C1 segment of cervical spinal cord (tissue), 14 donors: ENCODE measurements around the gene SGMS1.
A peak's percentile ranks its signal among the peaks of the same experiment; 100 is the strongest.
"Not testable (repeated sequence)": the region's sequence is repeated elsewhere in the genome, so short reads cannot be mapped to it uniquely, and the experiment has no call there.

Source experiments
- DNase-seq, 14 donors: peaks; one replicate each; lab custom pipeline; 2025; lab: John Stamatoyannopoulos, UW

The SGMS1 gene

GRCh38 chr10:50560370-50560769, 63.4 kb downstream of the SGMS1 start:
- DNase-seq, result no peak

DNA sequence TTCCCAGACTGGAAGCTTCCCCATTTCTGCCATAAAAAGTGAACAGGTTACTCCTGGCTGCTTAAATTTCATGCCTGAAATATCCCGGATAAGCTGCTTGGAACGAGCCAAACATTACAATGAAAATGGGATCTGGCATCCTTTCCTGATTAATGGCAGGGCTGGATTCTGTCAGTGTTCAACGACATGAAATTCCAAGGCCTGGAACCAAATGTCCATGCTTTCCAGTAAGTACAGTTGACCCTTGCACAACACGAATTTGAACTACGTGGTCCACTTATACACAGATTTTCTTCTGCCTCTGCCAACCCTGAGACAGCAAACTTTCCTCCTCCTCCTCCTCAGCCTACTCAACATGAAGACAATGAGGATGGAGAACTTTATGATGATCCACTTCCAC, 65.4 kb downstream of the SGMS1 start:
- DNase-seq, result no peak

GRCh38 chr10:50557130-50557682, 66.5 kb downstream of the SGMS1 start:
- DNase-seq, result no peak

DNA sequence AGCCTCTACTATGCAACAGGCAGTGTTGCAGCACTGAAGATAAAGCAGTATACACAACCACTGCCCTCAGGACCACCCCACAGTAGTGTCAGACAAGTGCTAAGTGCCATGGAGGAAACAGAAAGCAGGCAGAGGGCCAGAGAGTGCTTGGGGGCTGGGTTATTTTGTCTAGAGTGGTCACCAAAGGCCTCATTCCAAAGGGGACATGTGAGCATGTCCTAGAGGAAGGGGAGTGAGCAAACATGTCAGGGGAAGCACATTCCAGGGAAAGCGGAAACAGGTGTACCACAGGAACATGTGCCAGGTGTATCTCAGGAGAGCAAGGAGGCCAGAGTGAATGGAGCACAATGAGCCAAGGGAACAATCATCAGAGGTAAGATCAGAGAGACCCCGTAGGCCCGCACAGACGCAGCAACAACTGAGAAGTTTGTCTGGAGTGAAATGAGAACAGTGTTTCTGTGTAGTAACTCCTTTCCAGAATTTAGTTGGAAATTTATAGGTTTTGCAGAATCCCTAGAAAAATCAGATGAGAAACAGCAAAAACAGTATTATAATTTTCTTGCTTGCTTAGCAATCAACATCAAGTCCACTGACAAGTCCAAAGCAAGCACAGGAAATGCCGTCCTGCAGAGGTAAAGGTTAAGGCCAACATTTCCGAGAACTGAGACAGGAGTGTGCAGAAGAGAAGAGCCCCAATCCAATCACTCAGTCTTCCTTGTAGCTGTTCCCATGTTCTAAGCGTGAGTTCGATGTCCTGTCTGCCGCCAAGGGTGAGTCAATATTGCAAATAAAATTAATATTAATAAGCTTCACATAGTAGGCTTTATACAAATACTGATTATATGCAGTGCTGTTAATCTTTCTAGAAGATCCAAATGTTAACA, 67.3 kb downstream of the SGMS1 start:
- DNase-seq, result no peak

DNA sequence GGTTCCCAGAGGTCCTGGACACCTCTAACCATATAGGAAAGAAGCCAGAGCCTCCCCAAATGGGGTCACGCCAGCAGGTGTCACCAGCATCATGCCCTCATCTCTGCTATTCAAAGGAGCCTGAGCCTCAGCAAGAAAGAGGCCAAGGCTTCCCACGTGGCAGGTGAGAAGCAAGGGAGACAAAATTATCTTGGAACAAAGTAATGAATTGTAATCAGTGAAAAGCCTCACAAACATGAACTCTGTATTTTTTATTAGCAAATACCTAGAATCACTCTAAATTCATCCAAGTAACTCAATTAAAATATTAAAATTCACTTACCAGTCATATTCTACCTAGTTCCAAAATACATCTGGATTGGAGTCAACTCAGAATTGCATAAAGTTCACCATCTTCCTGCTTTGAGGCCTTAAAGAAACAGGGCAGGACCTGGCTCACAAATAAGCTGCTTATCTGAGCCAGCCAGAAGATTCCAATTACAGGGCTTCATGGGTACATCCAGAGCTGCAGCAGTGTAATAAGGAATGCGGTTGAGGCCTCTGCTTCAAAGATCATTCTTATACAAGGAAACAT, 68.7 kb downstream of the SGMS1 start:
- DNase-seq, result peak in 1 of 14 donors; percentile 44

DNA sequence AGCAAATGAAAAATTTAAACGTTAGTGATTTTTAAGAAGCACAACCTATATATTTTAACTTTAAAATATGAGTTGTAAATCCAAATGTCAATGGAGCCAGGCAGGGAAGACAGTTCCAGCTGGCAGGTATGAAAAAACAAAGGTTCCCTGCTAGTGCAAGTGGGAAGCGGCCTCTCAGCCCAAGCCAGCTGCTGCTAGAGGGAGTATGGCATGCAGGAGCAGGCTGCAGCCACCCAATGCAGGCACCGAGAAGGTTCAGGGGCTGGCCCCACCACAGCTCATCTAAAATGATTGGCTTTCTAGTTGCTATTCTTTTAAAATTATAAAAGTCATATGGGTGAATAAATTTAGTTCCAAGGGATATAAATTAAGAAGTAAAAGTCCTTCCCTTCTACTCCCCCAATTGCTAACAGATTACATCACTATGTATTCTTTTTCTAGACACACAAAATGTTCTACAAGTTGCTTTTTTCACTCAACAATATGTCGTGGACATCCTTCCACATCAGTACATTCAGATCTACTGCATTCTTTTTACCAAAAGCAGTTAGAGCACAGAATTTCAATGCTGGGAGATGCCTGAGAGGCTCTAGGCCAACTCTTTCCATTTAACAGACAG, 69.3 kb downstream of the SGMS1 start:
- no peak for DNase-seq

- DNase-seq, result no peak
Observed at GRCh38 chr10:50552771-50553535, 70.8 kb downstream of the SGMS1 start.

DNA sequence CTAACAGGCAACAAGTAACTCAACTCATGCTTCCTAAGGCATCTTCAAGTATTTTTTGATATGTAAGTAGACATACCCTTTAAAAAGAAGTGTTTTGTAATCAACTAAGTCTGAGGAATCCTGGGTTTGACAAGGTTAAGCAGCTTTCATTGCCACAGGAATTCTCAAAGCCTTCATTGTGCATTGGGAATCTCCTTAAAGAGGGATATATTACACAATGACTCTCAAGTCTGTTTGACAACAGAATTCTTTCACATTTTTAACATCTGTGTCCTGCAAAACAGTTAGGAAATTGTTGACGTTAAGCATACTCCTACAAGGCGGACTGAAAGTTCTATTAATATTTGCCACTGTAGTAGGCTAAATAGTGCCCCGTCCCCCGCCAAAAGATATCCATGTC, 71.4 kb downstream of the SGMS1 start:
- no peak for DNase-seq

DNA sequence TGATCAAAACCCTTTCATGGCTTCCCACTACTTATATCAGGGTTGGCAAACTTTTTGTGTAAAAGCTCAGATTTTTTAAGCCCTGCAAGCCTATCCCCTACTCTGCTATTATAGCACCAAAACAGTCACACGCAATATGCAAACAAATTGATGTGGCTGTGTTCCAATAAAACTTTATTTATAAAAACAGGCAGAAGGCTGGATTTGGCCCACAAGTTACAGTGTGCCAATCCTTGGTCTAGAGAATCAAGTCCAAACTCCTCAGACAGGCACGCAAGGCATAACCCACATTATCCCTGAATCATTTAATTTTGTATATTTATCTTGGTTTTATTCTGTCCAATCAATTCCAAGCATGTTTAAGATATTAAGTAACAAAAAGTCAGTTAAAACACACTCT, 71.9 kb downstream of the SGMS1 start:
- no peak for DNase-seq

- no peak for DNase-seq
Observed at GRCh38 chr10:50550291-50550839, 73.4 kb downstream of the SGMS1 start.

GRCh38 chr10:50549186-50549585, 74.6 kb downstream of the SGMS1 start:
- DNase-seq, result not testable (repeated sequence)

- not testable (repeated sequence) for DNase-seq
Observed at GRCh38 chr10:50548481-50548880, 75.3 kb downstream of the SGMS1 start.

GRCh38 chr10:50546287-50546686, 77.5 kb downstream of the SGMS1 start:
- DNase-seq, result not testable (repeated sequence)

GRCh38 chr10:50545846-50546245, 77.9 kb downstream of the SGMS1 start:
- DNase-seq, result no peak

DNA sequence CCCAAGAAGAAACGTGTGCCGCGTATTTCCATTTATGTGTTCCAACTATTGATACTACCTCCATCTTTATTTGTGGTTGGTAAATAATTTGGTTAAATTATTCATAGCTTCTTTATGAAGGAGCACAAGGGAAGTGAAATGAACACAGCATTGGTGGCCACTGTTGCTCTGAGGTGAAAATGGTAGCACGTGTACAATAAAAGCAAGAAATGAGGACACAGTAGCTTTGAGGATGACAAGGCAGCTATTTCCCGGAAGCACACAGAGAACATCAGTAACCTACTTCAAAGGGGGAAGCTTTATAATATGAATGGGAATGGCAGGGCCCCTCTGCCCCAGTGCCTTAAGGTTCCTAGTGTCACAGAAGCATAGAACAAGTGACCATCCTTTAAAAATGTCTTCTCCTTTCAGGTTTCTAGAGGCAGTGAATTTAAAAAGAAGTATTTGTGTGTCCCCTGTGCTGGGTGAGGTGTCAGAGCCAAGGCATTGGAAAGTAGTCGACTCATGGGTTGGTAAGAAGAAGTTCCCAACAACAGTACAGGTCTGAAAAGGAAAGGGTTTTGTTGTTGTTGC, 78.8 kb downstream of the SGMS1 start:
- DNase-seq, result no peak

DNA sequence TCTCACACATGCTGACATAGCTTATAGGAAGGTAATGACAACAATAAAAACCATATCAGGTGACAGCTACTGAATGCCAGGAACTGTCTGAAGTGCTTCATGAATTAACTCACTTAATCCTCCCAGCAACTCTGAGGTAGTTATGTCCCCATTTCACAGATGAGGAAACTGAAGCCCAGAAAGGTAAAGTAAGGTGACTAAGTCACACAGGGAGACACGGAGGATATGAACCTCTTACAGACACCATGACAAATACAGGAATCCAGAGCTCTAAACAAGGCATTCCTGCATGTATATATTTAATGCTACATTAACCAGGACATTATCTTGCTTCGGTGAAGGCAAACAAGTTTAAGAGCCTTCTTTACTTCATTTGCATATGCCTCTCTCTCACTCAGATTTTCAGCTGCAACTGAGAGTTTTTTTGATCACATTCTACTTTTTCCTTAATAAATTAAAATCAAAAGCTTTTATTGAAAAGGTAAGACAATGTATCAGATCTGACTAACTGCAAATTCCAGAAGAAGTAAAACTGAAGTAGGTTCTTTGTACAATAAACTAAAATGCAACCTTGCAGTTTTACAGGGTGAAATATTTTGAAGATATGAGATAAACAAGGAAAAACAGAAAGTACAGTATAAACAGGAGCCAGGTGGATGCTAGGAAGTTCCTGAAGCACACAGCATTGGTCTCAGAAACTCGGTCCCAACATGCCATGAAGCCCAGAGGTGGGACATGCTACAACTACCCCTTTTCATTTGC, 79.5 kb downstream of the SGMS1 start:
- DNase-seq, result no peak

DNA sequence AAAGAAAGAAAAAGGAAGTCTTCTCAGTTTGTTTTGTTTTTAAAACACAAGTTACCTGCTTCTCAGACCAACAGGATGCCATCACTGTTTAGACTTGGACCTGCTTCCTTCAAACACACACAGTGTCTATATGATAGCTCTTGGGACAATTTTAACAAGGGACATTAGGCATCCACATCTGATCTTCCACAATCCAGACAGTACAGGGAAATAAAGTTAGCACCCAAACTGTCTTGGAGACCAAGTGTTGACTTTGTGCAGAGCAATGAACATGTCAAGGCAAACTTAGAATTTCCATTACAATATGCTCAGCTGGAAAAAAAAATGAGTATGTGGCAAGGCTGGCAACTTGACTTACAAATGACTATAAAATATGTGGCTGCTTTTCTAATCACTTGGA, 80.9 kb downstream of the SGMS1 start:
- DNase-seq, result no peak

DNA sequence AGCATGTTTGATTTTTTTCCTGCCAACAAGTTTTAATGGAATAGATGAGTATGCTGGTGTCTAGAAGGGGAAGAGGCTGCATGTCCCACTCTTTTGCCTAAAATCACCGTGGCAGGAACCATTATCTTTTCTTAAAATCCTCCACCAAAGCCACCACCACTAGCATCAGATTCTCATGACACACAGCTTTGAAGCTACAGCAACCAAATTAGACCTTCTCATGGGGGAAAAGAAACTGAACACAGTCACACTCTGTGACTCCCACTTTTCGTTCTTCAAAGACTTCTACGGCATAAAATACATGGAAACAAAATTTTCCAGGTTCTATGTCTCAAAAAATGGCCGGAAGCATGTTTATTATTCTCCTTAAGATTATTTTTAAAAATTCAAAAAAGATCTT, 81.8 kb downstream of the SGMS1 start:
- DNase-seq, result no peak

- DNase-seq, result peak in 2 of 14 donors; percentile 12 to 21
Observed at GRCh38 chr10:50541317-50541716, 82.4 kb downstream of the SGMS1 start.

DNA sequence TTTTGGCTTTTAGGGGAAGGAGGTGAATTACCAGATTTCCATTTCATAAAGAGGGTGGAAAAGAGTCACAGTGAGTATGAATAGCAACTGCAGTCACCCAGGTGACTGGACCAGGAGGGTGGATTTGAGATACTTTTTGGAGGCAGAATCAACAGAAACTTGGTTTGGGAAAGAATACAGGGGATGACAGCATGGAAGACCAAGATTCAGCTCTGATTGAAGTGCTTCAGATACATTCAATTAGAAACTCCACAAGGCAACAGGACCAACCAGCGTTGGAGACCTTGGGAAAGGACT, 83.0 kb downstream of the SGMS1 start:
- no peak for DNase-seq
